Measurements from ENCODE around the gene TRPC4.

DNA sequence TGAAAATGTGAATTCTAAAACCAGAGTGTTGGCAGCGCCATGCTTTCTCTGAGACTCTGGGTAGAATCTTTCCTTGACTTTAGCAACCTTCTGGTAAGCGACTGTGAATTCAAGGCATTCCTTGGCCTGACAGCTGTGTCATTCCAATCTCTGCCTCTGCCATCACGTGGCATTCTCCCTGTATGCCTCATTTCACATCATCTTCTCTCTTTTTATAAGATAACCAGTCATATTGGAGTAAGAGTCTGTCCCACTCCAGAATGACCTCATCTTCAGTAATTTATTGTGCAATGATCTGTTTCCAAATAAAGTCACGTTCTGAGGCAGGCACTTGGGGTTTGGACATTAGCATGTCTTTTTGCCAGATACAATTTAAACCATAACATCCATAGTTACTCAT lies 167.6 kb downstream of the TRPC4 start:
- TF ChIP-seq, protein P1, sequence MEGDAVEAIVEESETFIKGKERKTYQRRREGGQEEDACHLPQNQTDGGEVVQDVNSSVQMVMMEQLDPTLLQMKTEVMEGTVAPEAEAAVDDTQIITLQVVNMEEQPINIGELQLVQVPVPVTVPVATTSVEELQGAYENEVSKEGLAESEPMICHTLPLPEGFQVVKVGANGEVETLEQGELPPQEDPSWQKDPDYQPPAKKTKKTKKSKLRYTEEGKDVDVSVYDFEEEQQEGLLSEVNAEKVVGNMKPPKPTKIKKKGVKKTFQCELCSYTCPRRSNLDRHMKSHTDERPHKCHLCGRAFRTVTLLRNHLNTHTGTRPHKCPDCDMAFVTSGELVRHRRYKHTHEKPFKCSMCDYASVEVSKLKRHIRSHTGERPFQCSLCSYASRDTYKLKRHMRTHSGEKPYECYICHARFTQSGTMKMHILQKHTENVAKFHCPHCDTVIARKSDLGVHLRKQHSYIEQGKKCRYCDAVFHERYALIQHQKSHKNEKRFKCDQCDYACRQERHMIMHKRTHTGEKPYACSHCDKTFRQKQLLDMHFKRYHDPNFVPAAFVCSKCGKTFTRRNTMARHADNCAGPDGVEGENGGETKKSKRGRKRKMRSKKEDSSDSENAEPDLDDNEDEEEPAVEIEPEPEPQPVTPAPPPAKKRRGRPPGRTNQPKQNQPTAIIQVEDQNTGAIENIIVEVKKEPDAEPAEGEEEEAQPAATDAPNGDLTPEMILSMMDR (IDR thresholded peaks at IDR 0.05) = no peak
- TF ChIP-seq EZH2 (IDR thresholded peaks at IDR 0.05; ENCODE audit: borderline replicate concordance, insufficient read depth, low read depth, low read length, poor library complexity, severe bottlenecking) = no peak
